ENCODE results near the gene LIPC.

LIPC gene

DNA sequence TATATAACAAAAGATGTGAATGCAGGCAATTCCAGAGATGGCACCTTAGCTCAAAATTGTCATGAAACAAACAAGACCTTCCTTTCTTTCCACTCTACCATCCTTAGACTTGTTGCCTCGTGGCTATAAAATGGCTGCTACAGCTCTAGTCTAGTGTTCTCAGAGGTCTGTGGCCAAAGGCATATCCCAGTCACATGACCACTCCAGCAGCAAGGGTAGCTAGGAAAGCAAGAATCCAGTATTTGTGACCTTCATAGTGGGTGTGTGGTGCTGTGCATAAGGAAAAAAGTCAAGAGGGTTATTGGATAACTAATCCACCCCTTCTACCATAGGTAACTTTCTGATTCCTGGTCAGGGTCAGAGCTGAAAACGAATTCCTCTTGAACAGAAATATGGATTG is 27.1 kb upstream of the LIPC start:
- H3K9me3 ChIP-seq (ENCODE audit: control insufficient read depth, insufficient read depth, low read length) = no peaks in the 10 kb centered on the region
- no peaks in the 10 kb centered on the region for H3K4me1 ChIP-seq (ENCODE audit: control insufficient read depth, insufficient read depth, low read length)
- H3K4me3 ChIP-seq (ENCODE audit: low read length) = no peak overlapping the region
- DNase-seq (ENCODE audit: low read depth, low spot score) = no peak
- no peaks in the 10 kb centered on the region for H3K27me3 ChIP-seq (ENCODE audit: control insufficient read depth, insufficient read depth, low read length)
- whole genome bisulfite sequencing (ENCODE audit: insufficient coverage, insufficient read length) = no CpG with 5 or more reads among the region's 2 CpGs
- H3K27ac ChIP-seq (ENCODE audit: low read length) = no peak overlapping the region
- H3K36me3 ChIP-seq (ENCODE audit: control insufficient read depth, insufficient read depth, low read length) = no peaks in the 10 kb centered on the region

DNA sequence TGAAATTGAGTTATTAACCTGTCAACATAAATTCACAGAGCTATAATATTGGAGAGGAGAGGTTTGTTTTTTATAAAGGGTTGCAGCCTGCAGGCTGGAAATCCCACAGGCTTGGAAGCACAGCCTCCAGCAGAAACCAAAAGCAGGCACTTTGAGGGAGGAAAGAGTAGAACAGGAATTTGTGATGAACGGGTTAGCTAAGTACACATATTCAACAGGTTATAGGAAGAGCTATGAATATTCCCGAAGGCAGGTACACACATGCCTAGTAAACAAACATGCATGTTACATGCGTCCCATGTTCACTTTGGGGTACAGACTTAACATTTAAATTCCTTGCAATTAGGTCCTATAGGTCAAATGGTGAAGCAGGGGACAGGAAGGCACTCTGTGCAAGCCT is 25.9 kb upstream of the LIPC start:
- Histone ChIP-seq H3K27me3 (ENCODE audit: control insufficient read depth, insufficient read depth, low read length) (no peaks in the 10 kb centered on the region), H3K4me3 (ENCODE audit: low read length) (no peak overlapping the region), H3K9me3 (ENCODE audit: control insufficient read depth, insufficient read depth, low read length) (no peaks in the 10 kb centered on the region), H3K36me3 (ENCODE audit: control insufficient read depth, insufficient read depth, low read length) (no peaks in the 10 kb centered on the region), H3K27ac (ENCODE audit: low read length) (no peak overlapping the region), H3K4me1 (ENCODE audit: control insufficient read depth, insufficient read depth, low read length) (no peaks in the 10 kb centered on the region)
- no CpG with 5 or more reads among the region's 3 CpGs for WGBS (ENCODE audit: insufficient coverage, insufficient read length)
- no peak for DNase-seq (ENCODE audit: low read depth, low spot score)

DNA sequence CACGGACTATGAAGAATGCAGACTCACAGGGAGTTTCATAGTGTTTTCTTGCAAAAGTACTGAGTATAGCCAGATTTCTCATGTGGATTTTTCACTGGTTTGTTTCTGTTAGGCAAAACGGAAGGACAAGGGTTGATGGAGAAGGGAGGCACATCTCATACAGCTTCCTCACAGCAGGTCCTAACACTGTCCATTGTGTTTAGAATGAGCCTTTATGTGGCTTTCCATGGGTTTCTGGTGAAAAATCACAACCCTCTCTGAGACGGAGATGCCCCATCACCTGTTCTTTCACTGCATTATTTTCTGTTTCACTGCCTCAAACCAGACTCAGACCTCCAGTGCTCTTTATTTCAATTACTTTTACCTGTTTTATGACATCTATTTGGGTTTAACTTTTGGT is 25.0 kb upstream of the LIPC start:
- H3K36me3 ChIP-seq (ENCODE audit: control insufficient read depth, insufficient read depth, low read length) = no peaks in the 10 kb centered on the region
- WGBS (ENCODE audit: insufficient coverage, insufficient read length) = no CpG with 5 or more reads among the region's 3 CpGs

DNA sequence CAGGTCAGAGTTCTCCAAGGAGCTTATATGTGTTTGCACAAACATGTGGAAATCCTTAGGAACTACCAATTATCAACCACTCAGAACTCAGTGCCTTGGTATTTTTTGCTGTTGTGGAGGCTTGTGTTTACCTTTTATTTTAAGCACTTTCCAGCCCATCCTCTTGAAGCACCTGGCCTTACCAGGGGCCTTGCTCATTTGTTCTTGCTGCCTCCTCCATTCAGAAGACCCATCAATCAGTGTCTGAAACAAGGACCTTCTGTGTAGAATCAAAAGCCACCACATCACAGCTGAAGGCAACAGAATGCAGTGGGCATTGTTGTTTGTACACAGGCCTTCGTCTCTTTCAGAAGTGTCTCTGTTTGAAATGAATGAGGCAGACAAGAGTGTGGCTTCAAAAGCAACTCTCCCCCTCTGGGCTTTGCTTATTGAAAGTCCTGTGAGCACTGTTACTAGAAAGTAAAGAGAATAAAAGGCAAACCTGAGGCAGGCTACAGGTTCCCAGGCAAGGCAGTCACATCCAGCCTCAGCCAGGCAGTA is 24.5 kb upstream of the LIPC start:
- no peak overlapping the region for H3K27ac ChIP-seq (ENCODE audit: low read length)
- H3K9me3 ChIP-seq (ENCODE audit: control insufficient read depth, insufficient read depth, low read length) = no peaks in the 10 kb centered on the region
- no CpG with 5 or more reads among the region's 1 CpG for WGBS (ENCODE audit: insufficient coverage, insufficient read length)
- no peaks in the 10 kb centered on the region for H3K4me1 ChIP-seq (ENCODE audit: control insufficient read depth, insufficient read depth, low read length)
- no peaks in the 10 kb centered on the region for H3K36me3 ChIP-seq (ENCODE audit: control insufficient read depth, insufficient read depth, low read length)
- no peak overlapping the region for H3K4me3 ChIP-seq (ENCODE audit: low read length)
- DNase-seq (ENCODE audit: low read depth, low spot score) = no peak
- no peaks in the 10 kb centered on the region for H3K27me3 ChIP-seq (ENCODE audit: control insufficient read depth, insufficient read depth, low read length)

More for the DNA sequence above, 25.0 kb upstream of the LIPC start:
- DNase-seq (ENCODE audit: low read depth, low spot score) = no peak
- Histone ChIP-seq H3K9me3 (ENCODE audit: control insufficient read depth, insufficient read depth, low read length) (no peaks in the 10 kb centered on the region), H3K27ac (ENCODE audit: low read length) (no peak overlapping the region), H3K4me1 (ENCODE audit: control insufficient read depth, insufficient read depth, low read length) (no peaks in the 10 kb centered on the region), H3K27me3 (ENCODE audit: control insufficient read depth, insufficient read depth, low read length) (no peaks in the 10 kb centered on the region), H3K4me3 (ENCODE audit: low read length) (no peak overlapping the region)

DNA sequence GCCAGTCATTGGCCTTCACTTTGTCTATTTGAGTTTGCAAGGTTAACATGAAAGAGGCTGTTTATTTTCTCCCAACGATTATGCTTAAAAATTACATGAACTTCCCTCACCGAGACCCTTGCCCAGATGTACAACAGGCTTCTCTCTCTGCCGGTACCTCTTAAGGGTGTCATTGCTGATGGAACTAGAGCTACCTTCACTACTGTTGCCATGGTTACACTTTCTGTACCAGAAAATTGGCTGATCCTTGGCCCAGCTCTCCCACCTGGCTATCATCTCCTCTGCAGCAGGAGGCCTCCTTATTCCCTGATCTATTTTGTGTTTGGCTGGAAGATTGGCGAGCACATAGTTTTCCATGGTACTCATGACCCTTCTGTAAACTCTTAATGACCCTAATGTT is 24.0 kb upstream of the LIPC start:
- no CpG with 5 or more reads among the region's 4 CpGs for WGBS (ENCODE audit: insufficient coverage, insufficient read length)
- H3K36me3 ChIP-seq (ENCODE audit: control insufficient read depth, insufficient read depth, low read length) = no peaks in the 10 kb centered on the region
- H3K27me3 ChIP-seq (ENCODE audit: control insufficient read depth, insufficient read depth, low read length) = no peaks in the 10 kb centered on the region
- H3K4me1 ChIP-seq (ENCODE audit: control insufficient read depth, insufficient read depth, low read length) = no peaks in the 10 kb centered on the region
- H3K27ac ChIP-seq (ENCODE audit: low read length) = no peak overlapping the region
- DNase-seq (ENCODE audit: low read depth, low spot score) = no peak
- no peaks in the 10 kb centered on the region for H3K9me3 ChIP-seq (ENCODE audit: control insufficient read depth, insufficient read depth, low read length)
- H3K4me3 ChIP-seq (ENCODE audit: low read length) = no peak overlapping the region

DNA sequence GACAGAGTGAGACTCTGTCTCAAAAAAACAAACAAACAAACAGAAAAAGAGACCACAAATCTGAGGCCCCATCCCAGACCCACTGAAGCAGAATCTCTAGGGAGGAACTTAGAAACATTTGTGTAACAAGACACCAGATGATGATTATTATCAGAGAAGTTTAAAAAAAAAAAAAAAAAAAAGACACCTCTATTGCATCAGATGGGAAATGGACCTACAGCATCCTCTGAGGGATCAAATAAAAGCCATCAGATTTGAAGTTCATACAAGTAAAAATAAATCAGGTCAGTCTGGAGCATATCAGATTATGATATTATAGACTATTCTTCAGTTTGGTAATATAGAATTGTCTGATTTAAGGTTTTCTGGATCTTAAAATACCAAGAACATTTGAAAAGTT is 21.9 kb upstream of the LIPC start:
- H3K27me3 ChIP-seq (ENCODE audit: control insufficient read depth, insufficient read depth, low read length) = no peaks in the 10 kb centered on the region
- no peak for DNase-seq (ENCODE audit: low read depth, low spot score)
- H3K4me1 ChIP-seq (ENCODE audit: control insufficient read depth, insufficient read depth, low read length) = no peaks in the 10 kb centered on the region
- H3K9me3 ChIP-seq (ENCODE audit: control insufficient read depth, insufficient read depth, low read length) = no peaks in the 10 kb centered on the region
- no peak overlapping the region for H3K27ac ChIP-seq (ENCODE audit: low read length)
- no peaks in the 10 kb centered on the region for H3K36me3 ChIP-seq (ENCODE audit: control insufficient read depth, insufficient read depth, low read length)
- H3K4me3 ChIP-seq (ENCODE audit: low read length) = no peak overlapping the region

DNA sequence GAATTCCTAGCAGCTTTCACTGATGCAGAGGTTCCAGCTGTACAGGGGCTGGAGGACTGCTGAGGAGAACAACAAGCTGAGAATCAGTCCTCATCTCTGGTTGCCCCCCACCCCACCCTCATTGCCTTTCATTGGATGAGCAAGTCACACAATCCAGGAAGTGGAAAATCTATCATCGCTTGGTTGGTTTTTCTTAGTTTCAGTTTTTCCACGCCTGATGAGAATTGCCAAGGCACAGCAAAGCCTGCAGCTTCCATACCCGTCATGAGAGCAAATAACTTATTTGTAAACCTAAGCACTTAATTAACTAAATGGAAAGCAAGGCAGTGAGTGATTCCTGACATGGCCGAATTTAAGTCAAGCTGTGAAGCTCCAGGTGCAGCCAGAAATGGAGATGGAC is 21.4 kb upstream of the LIPC start:
- Histone ChIP-seq H3K27me3 (ENCODE audit: control insufficient read depth, insufficient read depth, low read length) (no peaks in the 10 kb centered on the region), H3K4me1 (ENCODE audit: control insufficient read depth, insufficient read depth, low read length) (no peaks in the 10 kb centered on the region), H3K27ac (ENCODE audit: low read length) (no peak overlapping the region), H3K36me3 (ENCODE audit: control insufficient read depth, insufficient read depth, low read length) (no peaks in the 10 kb centered on the region), H3K4me3 (ENCODE audit: low read length) (no peak overlapping the region), H3K9me3 (ENCODE audit: control insufficient read depth, insufficient read depth, low read length) (no peaks in the 10 kb centered on the region)
- no peak for DNase-seq (ENCODE audit: low read depth, low spot score)
- no CpG with 5 or more reads among the region's 4 CpGs for WGBS (ENCODE audit: insufficient coverage, insufficient read length)

DNA sequence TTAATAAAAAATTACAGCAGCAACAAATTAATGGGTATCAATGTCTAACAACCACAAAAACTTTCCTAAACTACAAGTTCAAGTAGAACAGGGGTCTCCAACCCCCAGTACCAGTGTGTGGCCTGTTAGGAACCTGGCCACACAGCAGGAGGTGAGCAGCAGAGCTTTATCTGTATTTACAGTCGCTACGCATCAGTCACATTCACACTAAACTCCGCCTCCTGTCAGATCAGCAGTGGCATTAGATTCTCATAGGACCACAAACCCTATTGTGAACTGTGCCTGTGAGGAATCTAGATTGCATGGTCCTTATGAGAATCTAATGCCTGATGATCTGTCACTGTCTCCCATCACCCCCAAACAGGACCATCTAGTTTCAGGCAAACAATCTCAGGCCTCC is 18.5 kb upstream of the LIPC start:
- Histone ChIP-seq H3K36me3 (ENCODE audit: control insufficient read depth, insufficient read depth, low read length) (no peaks in the 10 kb centered on the region), H3K27me3 (ENCODE audit: control insufficient read depth, insufficient read depth, low read length) (no peaks in the 10 kb centered on the region), H3K4me3 (ENCODE audit: low read length) (no peak overlapping the region), H3K4me1 (ENCODE audit: control insufficient read depth, insufficient read depth, low read length) (no peaks in the 10 kb centered on the region), H3K9me3 (ENCODE audit: control insufficient read depth, insufficient read depth, low read length) (no peaks in the 10 kb centered on the region), H3K27ac (ENCODE audit: low read length) (no peak overlapping the region)
- WGBS (ENCODE audit: insufficient coverage, insufficient read length) = no CpG with 5 or more reads among the region's 3 CpGs
- DNase-seq (ENCODE audit: low read depth, low spot score) = no peak

DNA sequence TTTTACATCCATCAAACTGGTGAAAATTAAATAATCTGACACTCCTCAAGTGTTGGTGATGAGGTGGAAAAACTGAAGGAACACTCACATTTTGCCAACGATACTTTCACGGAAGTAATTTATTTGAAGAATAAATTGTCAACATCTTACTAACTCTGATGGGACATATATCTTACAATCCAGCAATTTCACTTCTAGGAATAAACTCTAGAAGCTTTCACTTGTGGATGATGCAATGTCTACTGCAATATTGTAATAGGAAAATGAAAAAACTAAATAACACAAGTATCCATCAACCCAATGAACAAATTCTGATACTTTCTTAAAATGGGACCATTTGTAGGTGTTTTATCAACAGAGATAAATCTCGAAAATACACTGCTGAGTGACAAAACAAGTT is 16.2 kb upstream of the LIPC start:
- Histone ChIP-seq H3K36me3 (ENCODE audit: control insufficient read depth, insufficient read depth, low read length) (no peaks in the 10 kb centered on the region), H3K27ac (ENCODE audit: low read length) (no peak overlapping the region), H3K4me1 (ENCODE audit: control insufficient read depth, insufficient read depth, low read length) (no peaks in the 10 kb centered on the region), H3K27me3 (ENCODE audit: control insufficient read depth, insufficient read depth, low read length) (no peaks in the 10 kb centered on the region), H3K4me3 (ENCODE audit: low read length) (no peak overlapping the region), H3K9me3 (ENCODE audit: control insufficient read depth, insufficient read depth, low read length) (no peaks in the 10 kb centered on the region)
- WGBS (ENCODE audit: insufficient coverage, insufficient read length) = no CpG with 5 or more reads among the region's 3 CpGs
- no peak for DNase-seq (ENCODE audit: low read depth, low spot score)

DNA sequence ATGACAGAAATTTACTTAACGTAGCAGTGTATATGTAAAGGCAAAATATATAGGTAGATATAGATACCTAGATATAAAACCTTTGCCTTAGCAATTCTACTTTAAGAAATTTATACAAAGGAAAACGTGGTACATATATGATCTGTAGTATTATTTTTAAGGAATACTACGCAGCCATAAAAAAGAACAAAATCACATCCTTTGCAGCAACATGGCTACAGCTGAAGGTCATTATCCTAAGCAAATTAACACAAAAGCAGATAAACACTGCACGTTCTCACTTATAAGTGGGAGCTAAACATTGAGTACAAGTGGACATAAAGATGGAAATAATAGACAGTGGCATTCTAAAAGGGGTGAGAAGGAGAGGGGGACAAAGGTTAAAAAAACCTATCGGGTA is 14.8 kb upstream of the LIPC start:
- Histone ChIP-seq H3K4me3 (ENCODE audit: low read length) (no peak overlapping the region), H3K27ac (ENCODE audit: low read length) (no peak overlapping the region), H3K27me3 (ENCODE audit: control insufficient read depth, insufficient read depth, low read length) (no peaks in the 10 kb centered on the region), H3K9me3 (ENCODE audit: control insufficient read depth, insufficient read depth, low read length) (no peaks in the 10 kb centered on the region), H3K4me1 (ENCODE audit: control insufficient read depth, insufficient read depth, low read length) (no peaks in the 10 kb centered on the region), H3K36me3 (ENCODE audit: control insufficient read depth, insufficient read depth, low read length) (no peaks in the 10 kb centered on the region)
- no CpG with 5 or more reads among the region's 5 CpGs for WGBS (ENCODE audit: insufficient coverage, insufficient read length)
- DNase-seq (ENCODE audit: low read depth, low spot score) = no peak

DNA sequence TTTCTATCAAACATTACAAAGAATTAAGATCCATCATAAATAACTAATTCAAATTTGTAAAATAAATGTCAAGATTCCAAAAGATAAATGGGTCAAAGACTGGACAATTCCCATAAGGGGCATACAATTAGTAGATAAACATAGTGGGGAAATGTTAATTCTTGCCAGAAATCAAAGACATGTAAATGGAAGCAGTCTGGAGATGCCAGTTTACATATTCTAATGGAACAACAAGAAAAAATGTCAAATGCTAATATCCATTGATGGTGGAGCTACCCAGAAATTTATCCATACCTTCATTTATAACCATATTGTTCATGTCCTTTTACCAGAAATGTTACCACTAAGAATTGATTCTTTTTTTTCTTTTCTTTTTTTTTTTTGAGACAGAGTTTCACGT is 13.7 kb upstream of the LIPC start:
- H3K36me3 ChIP-seq (ENCODE audit: control insufficient read depth, insufficient read depth, low read length) = no peaks in the 10 kb centered on the region
- no peak for DNase-seq (ENCODE audit: low read depth, low spot score)
- H3K4me3 ChIP-seq (ENCODE audit: low read length) = no peak overlapping the region
- no peaks in the 10 kb centered on the region for H3K9me3 ChIP-seq (ENCODE audit: control insufficient read depth, insufficient read depth, low read length)
- H3K27ac ChIP-seq (ENCODE audit: low read length) = no peak overlapping the region
- no CpG with 5 or more reads among the region's 1 CpG for WGBS (ENCODE audit: insufficient coverage, insufficient read length)
- H3K27me3 ChIP-seq (ENCODE audit: control insufficient read depth, insufficient read depth, low read length) = no peaks in the 10 kb centered on the region
- H3K4me1 ChIP-seq (ENCODE audit: control insufficient read depth, insufficient read depth, low read length) = no peaks in the 10 kb centered on the region
